ENCODE results near the gene RASSF4.

The RASSF4 gene

GRCh38 chr10:44978570-44979280 lies 19.1 kb downstream of the RASSF4 start, which contains the start of gene DEPP1 (continued):
- no peak for TF ChIP-seq BCL6B (tag by site-specific recombination; IDR thresholded peaks at IDR 0.05)
- peak; percentile 92 for TF ChIP-seq PRDM10 (tag by site-specific recombination; IDR thresholded peaks at IDR 0.05)
- no peak for TF ChIP-seq ZNF473 (tag by site-specific recombination; IDR thresholded peaks at IDR 0.05)
- TF ChIP-seq ZNF433 (tag by site-specific recombination; IDR thresholded peaks at IDR 0.05; ENCODE audit: low read depth), result no peak
- TF ChIP-seq ZNF324 (tag by site-specific recombination; IDR thresholded peaks at IDR 0.05), result no peak
- no peak for TF ChIP-seq ZNF416 (tag by site-specific recombination; IDR thresholded peaks at IDR 0.05)
- TF ChIP-seq KLF17 (tag by site-specific recombination; IDR thresholded peaks at IDR 0.05), result peak; percentile 19
- peak; percentile 82 for TF ChIP-seq ZNF341 (tag by site-specific recombination; IDR thresholded peaks at IDR 0.05; ENCODE audit: low read depth)
- peak; percentile 79 for TF ChIP-seq ZFHX2 (tag by site-specific recombination; conservative IDR thresholded peaks at IDR 0.05)
- TF ChIP-seq ZNF350 (tag by site-specific recombination; IDR thresholded peaks at IDR 0.05), result no peak
- TF ChIP-seq ZNF555 (tag by site-specific recombination; conservative IDR thresholded peaks at IDR 0.05), result no peak
- TF ChIP-seq ZIC2 (tag by site-specific recombination; IDR thresholded peaks at IDR 0.05), result peak; percentile 47; the same call in 1 of the 2 replicates
- no peak for TF ChIP-seq ZNF157 (tag by site-specific recombination; IDR thresholded peaks at IDR 0.05)
- 0 out of 2 replicates have a peak, but pooled peaks have one; percentile 14 for TF ChIP-seq ZNF366 (tag by site-specific recombination; conservative IDR thresholded peaks at IDR 0.05)
- no peak for TF ChIP-seq ZNF701 (tag by site-specific recombination; IDR thresholded peaks at IDR 0.05)
- TF ChIP-seq ZNF558 (tag by site-specific recombination; IDR thresholded peaks at IDR 0.05), result no peak
- TF ChIP-seq ZNF394 (tag by site-specific recombination; IDR thresholded peaks at IDR 0.05; ENCODE audit: borderline replicate concordance), result no peak; the same call in 1 of the 2 replicates
- no peak for TF ChIP-seq ZNF548 (tag by site-specific recombination; IDR thresholded peaks at IDR 0.05)
- no peak for TF ChIP-seq ZNF585B (tag by site-specific recombination; IDR thresholded peaks at IDR 0.05)
- TF ChIP-seq RBAK (tag by site-specific recombination; IDR thresholded peaks at IDR 0.05), result no peak
- TF ChIP-seq PATZ1 (tag by site-specific recombination; IDR thresholded peaks at IDR 0.05), result peak; percentile 70
- TF ChIP-seq ZNF621 (tag by site-specific recombination; IDR thresholded peaks at IDR 0.05), result no peak
- TF ChIP-seq SP7 (tag by site-specific recombination; IDR thresholded peaks at IDR 0.05), result peak; percentile 86
- TF ChIP-seq ZNF18 (tag by site-specific recombination; IDR thresholded peaks at IDR 0.05), result peak; percentile 75; the same call in 1 of the 2 replicates
- no peak for TF ChIP-seq ZNF221 (tag by site-specific recombination; IDR thresholded peaks at IDR 0.05; ENCODE audit: borderline replicate concordance)
- TF ChIP-seq ZNF354C (tag by site-specific recombination; IDR thresholded peaks at IDR 0.05; ENCODE audit: borderline replicate concordance, low read depth), result no peak
- TF ChIP-seq ZNF560 (tag by site-specific recombination; IDR thresholded peaks at IDR 0.05; ENCODE audit: borderline replicate concordance), result no peak
- peak; percentile 89 for TF ChIP-seq PRDM6 (tag by site-specific recombination; IDR thresholded peaks at IDR 0.05)
- no peak; the same call in 1 of the 2 replicates for TF ChIP-seq ZNF2 (tag by site-specific recombination; IDR thresholded peaks at IDR 0.05)
